MM.1S (cell line): ENCODE measurements around the gene LRRTM1.

Source experiments
- CTCF ChIP-seq: fragments of 300-600 bp; sonication (generic); IDR thresholded peaks from 2 replicates; pipeline ENCODE4 v1.5.1; 2016; ENCODE audit warnings: antibody characterized with exemption, low read length, mixed read lengths
- EZH2 ChIP-seq: fragments of 300-600 bp; sonication (generic); optimal IDR thresholded peaks from 2 replicates; pipeline ENCODE3; 2017; ENCODE audit warnings: low read depth, mild to moderate bottlenecking, antibody characterized with exemption, low read length, mixed read lengths
- EZH2phosphoT487 ChIP-seq: fragments of 300-600 bp; sonication (generic); IDR thresholded peaks from 2 replicates; pipeline ENCODE4 v1.6.1; 2018; ENCODE audit warnings: antibody characterized with exemption, low read length

- TF ChIP-seq CTCF, result no peak
- no peak for TF ChIP-seq EZH2
- TF ChIP-seq EZH2phosphoT487, result no peak
These were observed 38.3 kb downstream of the LRRTM1 start for GRCh38 chr2:80266231-80266630.
